Epithelial cell of alveolus of lung (primary cell): ENCODE measurements around the gene SIRT1. TPM values are rescaled to one million over a fixed set of nuclear protein-coding genes. Genes with fewer than 3 reads are reported as not detected.

Source experiments
- total RNA-seq: library from RNA; depleted of rRNA; stranded (reverse); fragments of >200 nt; gene quantifications from 2 replicates; pipeline ENCODE4 v1.2.1, GENCODE V29; 2015

SIRT1 gene
- total RNA-seq = 9.4 and 21.4 TPM in 2 replicates

DNA sequence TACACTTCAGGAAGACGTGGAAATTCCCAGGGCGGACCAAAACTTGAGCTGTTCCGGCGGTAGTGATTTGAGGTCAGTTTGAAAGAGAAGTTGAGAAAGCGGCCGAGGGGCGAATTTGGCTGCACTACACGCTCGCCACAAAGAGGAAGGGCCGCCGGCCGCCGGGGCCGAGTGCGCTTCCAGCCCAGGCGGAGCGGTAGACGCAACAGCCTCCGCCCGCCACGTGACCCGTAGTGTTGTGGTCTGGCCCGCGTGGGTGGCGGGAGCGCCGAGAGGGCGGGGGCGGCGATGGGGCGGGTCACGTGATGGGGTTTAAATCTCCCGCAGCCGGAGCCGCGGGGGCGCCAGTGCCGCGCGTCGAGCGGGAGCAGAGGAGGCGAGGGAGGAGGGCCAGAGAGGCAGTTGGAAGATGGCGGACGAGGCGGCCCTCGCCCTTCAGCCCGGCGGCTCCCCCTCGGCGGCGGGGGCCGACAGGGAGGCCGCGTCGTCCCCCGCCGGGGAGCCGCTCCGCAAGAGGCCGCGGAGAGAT, at the start of gene SIRT1:
Gene SIRT1, plus strand, starts transcription at position 344 of the 529 bp plus-strand sequence. Its CDS starts 66 bp downstream, at position 410.

GRCh38 chr10:67837541-67838314, 46.7 kb upstream of the SIRT1 start, which contains the start of gene DNAJC12:
Gene DNAJC12 (minus strand): TSS chr10:67838188. CDS start chr10:67838011, 177 bp downstream.

Other genes with a start within 250 kb of the SIRT1 start
- under 0.01 and 0.39 TPM in 2 replicates for gene CTNNA3, start 188.5 kb upstream of the SIRT1 start, total RNA-seq
- 11.5 and 21.9 TPM in 2 replicates for gene DNAJC12, start 46.5 kb upstream of the SIRT1 start, total RNA-seq
- gene HERC4, start 190.6 kb downstream of the SIRT1 start, total RNA-seq = 23.9 and 30.9 TPM in 2 replicates
- gene MYPN, start 224.8 kb downstream of the SIRT1 start, total RNA-seq = 0.13 and 0.32 TPM in 2 replicates